Fibroblast of lung (primary cell): ENCODE measurements around the gene PCBP3. TPM values are rescaled to one million over a fixed set of nuclear protein-coding genes. Genes with fewer than 3 reads are reported as not detected.

Experiments
- DNase-seq, 2 donors: peaks; one replicate each; pipeline versions ENCODE4 v3.0.0 to v3.0.0-alpha.2; 2010; ENCODE audit warnings: low read depth in 2 of 2
- H2AFZ ChIP-seq: 2 replicates; pipeline ENCODE4 v1.5.1; 2012; ENCODE audit warnings: low read length, control low read depth, inconsistent platforms
- H3K27ac ChIP-seq: 2 replicates; pipeline ENCODE4 v1.5.1; 2011; ENCODE audit warnings: low read length, control low read depth; ENCODE audit not compliant: insufficient read depth
- H3K27me3 ChIP-seq: 2 replicates; pipeline ENCODE4 v1.5.1; 2011; ENCODE audit warnings: mild to moderate bottlenecking, low read length; ENCODE audit not compliant: control insufficient read depth, insufficient read depth
- H3K36me3 ChIP-seq: 2 replicates; pipeline ENCODE4 v1.5.1; 2011; ENCODE audit warnings: low read length; ENCODE audit not compliant: control insufficient read depth, insufficient read depth
- H3K4me1 ChIP-seq: 2 replicates; pipeline ENCODE4 v1.5.1; 2011; ENCODE audit warnings: low read length; ENCODE audit not compliant: control insufficient read depth, insufficient read depth; ENCODE audit errors: extremely low read depth
- H3K4me2 ChIP-seq: 2 replicates; pipeline ENCODE4 v1.5.1; 2011; ENCODE audit warnings: low read length, control low read depth; ENCODE audit not compliant: insufficient read depth; ENCODE audit errors: extremely low read depth
- H3K4me3 ChIP-seq, 4 experiments: fragments of 200-600 bp in 1 of 4; sonication (generic) in 1 of 4; replicated peaks in 1 of 4; 2 replicates each; pipeline ENCODE4 v1.5.1; 2011 to 2016; ENCODE audit warnings: low read length in 4 of 4, low read depth in 3 of 4, mild to moderate bottlenecking in 3 of 4, control low read depth in 2 of 4, inconsistent platforms in 1 of 4, mixed read lengths in 1 of 4; ENCODE audit not compliant: insufficient read depth in 1 of 4; ENCODE audit errors: control extremely low read depth in 1 of 4
- H3K79me2 ChIP-seq: 2 replicates; pipeline ENCODE4 v1.5.1; 2012; ENCODE audit warnings: mild to moderate bottlenecking, low read length, inconsistent platforms; ENCODE audit not compliant: control insufficient read depth, insufficient read depth
- H3K9ac ChIP-seq: 2 replicates; pipeline ENCODE4 v1.5.1; 2011; ENCODE audit warnings: mild to moderate bottlenecking, low read length, control low read depth; ENCODE audit not compliant: insufficient read depth
- H3K9me3 ChIP-seq: 2 replicates; pipeline ENCODE4 v1.5.1; 2012; ENCODE audit warnings: low read depth, low read length; ENCODE audit not compliant: control insufficient read depth, insufficient read depth
- H4K20me1 ChIP-seq: 2 replicates; pipeline ENCODE4 v1.5.1; 2011; ENCODE audit warnings: low read length; ENCODE audit not compliant: control insufficient read depth, insufficient read depth; ENCODE audit errors: extremely low read depth
- CTCF ChIP-seq, 2 donors: IDR thresholded peaks in 1 of 2; conservative IDR thresholded peaks in 1 of 2; 1 replicate in 1 of 2; 2 replicates in 1 of 2; pipeline ENCODE4 v1.5.1; 2011 to 2012; ENCODE audit warnings: low read length in 2 of 2, control low read depth in 1 of 2, inconsistent platforms in 1 of 2, low read depth in 1 of 2, mild to moderate bottlenecking in 1 of 2
- EZH2 ChIP-seq: IDR thresholded peaks from 2 replicates; pipeline ENCODE4 v1.5.1; 2012; ENCODE audit warnings: low read length, control low read depth, mild to moderate bottlenecking; ENCODE audit errors: missing control alignments
- polyA plus RNA-seq, 2 donors: library from polyadenylated mRNA; depleted of rRNA in 1 of 2; stranded (reverse) in 1 of 2; unstranded in 1 of 2; fragments of >200 nt; gene quantifications; 2 replicates each; pipeline ENCODE4 v1.2.1, GENCODE V29; 2011 to 2012; ENCODE audit warnings: missing spikeins in 1 of 2
- total RNA-seq: library from RNA; depleted of rRNA; stranded (reverse); fragments of >200 nt; gene quantifications from 2 replicates; pipeline ENCODE4 v1.2.1, GENCODE V29; 2014

PCBP3 gene
- total and polyA plus RNA-seq, 2 donors (not counting 1 experiment from before 2014, with no cell fraction given), result 0.51 to 1.7 TPM

- TF ChIP-seq EZH2 (no peak), CTCF (conservative IDR thresholded peaks at IDR 0.05 in 1 of 2, IDR thresholded peaks at IDR 0.05 in 1 of 2; ENCODE audit: low read depth in 1 of 2, low read length in 2 of 2) (no peak)
- no peak overlapping the region for H2AFZ ChIP-seq
- H3K4me2 ChIP-seq, result no peak overlapping the region
These were observed 284.6 kb downstream of the PCBP3 start for GRCh38 chr21:45927851-45928850.

GRCh38 chr21:45929449-45929848 lies 285.9 kb downstream of the PCBP3 start:
- H3K27me3 ChIP-seq, result peaks cover 8% of the 10 kb centered on the region
- no peak for TF ChIP-seq CTCF (conservative IDR thresholded peaks at IDR 0.05 in 1 of 2, IDR thresholded peaks at IDR 0.05 in 1 of 2; ENCODE audit: low read depth in 1 of 2, low read length in 2 of 2)
- no peak for TF ChIP-seq EZH2

More at GRCh38 chr21:45927851-45928850, 284.6 kb downstream of the PCBP3 start:
- Histone ChIP-seq H3K36me3 (no peaks in the 10 kb centered on the region), H3K27me3 (peaks cover 8% of the 10 kb centered on the region), H3K9me3 (no peaks in the 10 kb centered on the region), H3K9ac (no peak overlapping the region), H3K79me2 (no peaks in the 10 kb centered on the region), H4K20me1 (no peaks in the 10 kb centered on the region), H3K4me1 (no peaks in the 10 kb centered on the region), H3K27ac (no peak overlapping the region), H3K4me3 (no peak overlapping the region)
- DNase-seq, result no peak

GRCh38 chr21:45930231-45930760 lies 286.8 kb downstream of the PCBP3 start:
- DNase-seq, result no peak

More at GRCh38 chr21:45929449-45929848, 285.9 kb downstream of the PCBP3 start:
- Histone ChIP-seq H3K4me3 (no peak overlapping the region), H3K36me3 (no peaks in the 10 kb centered on the region), H3K9ac (no peak overlapping the region), H3K79me2 (no peaks in the 10 kb centered on the region), H4K20me1 (no peaks in the 10 kb centered on the region), H3K4me2 (no peak overlapping the region), H3K4me1 (no peaks in the 10 kb centered on the region), H3K9me3 (no peaks in the 10 kb centered on the region), H2AFZ (no peak overlapping the region), H3K27ac (no peak overlapping the region)
- DNase-seq, result no peak

More at GRCh38 chr21:45930231-45930760, 286.8 kb downstream of the PCBP3 start:
- H4K20me1 ChIP-seq, result no peaks in the 10 kb centered on the region
- peaks cover 8% of the 10 kb centered on the region for H3K27me3 ChIP-seq
- no peaks in the 10 kb centered on the region for H3K36me3 ChIP-seq
- H3K4me1 ChIP-seq, result no peaks in the 10 kb centered on the region
- no peak overlapping the region for H3K4me3 ChIP-seq
- H3K27ac ChIP-seq, result no peak overlapping the region
- no peaks in the 10 kb centered on the region for H3K79me2 ChIP-seq
- no peak overlapping the region for H3K4me2 ChIP-seq
- no peak overlapping the region for H2AFZ ChIP-seq
- no peaks in the 10 kb centered on the region for H3K9me3 ChIP-seq
- no peak overlapping the region for H3K9ac ChIP-seq
- no peak for TF ChIP-seq CTCF (conservative IDR thresholded peaks at IDR 0.05 in 1 of 2, IDR thresholded peaks at IDR 0.05 in 1 of 2; ENCODE audit: low read depth in 1 of 2, low read length in 2 of 2)
- TF ChIP-seq EZH2, result no peak
